T-cell (primary cell): ENCODE results near the gene KCNQ5. TPM values are rescaled to one million over a fixed set of nuclear protein-coding genes. Genes with fewer than 3 reads are reported as not detected.

Source experiments
- ATAC-seq, 4 experiments: fragments of 200-7000 bp in 3 of 4; fragments of 150-1000 bp in 1 of 4; cut with Tn5 transposase; replicated peaks in 1 of 4; 1 replicate in 3 of 4; 2 replicates in 1 of 4; pipeline ENCODE4 v1.10.0; 2021; ENCODE audit warnings: moderate library complexity in 3 of 4, mild to moderate bottlenecking in 2 of 4, moderate number of reproducible peaks in 1 of 4
- CTCF ChIA-PET, 2 donors: fragments of 300-600 bp; sonication (Branson Sonifier 250); formaldehyde crosslinking; loops; one replicate each; lab custom pipeline; 2022; ENCODE audit warnings: antibody characterized with exemption in 2 of 2; lab: Charles Lee
- POLR2A ChIA-PET, 2 donors: fragments of 300-600 bp; sonication (Branson Sonifier 250); formaldehyde crosslinking; loops; one replicate each; lab custom pipeline; 2022; ENCODE audit warnings: antibody characterized with exemption in 2 of 2; lab: Charles Lee
- DNase-seq, 35 experiments: peaks; one replicate each; pipeline versions ENCODE4 v3.0.0 to v3.0.0-alpha.2; 2013 to 2023
- H3K27ac ChIP-seq: one replicate; pipeline ENCODE4 v1.5.1; 2013; ENCODE audit warnings: low read length
- H3K27me3 ChIP-seq, 2 experiments: replicated peaks in 1 of 2; 1 replicate in 1 of 2; 2 replicates in 1 of 2; pipeline versions ENCODE4 v1.6.1 to v1.7.0; 2013; ENCODE audit warnings: low read length in 1 of 2, mixed read lengths in 1 of 2; ENCODE audit not compliant: control insufficient read depth in 2 of 2, insufficient read depth in 2 of 2; ENCODE audit errors: extremely low read depth in 1 of 2
- H3K36me3 ChIP-seq, 2 donors: 1 replicate in 1 of 2; 2 replicates in 1 of 2; pipeline versions ENCODE4 v1.6.1 to v1.7.0; 2013; ENCODE audit warnings: low read length in 1 of 2; ENCODE audit not compliant: control insufficient read depth in 2 of 2, insufficient read depth in 1 of 2; ENCODE audit errors: extremely low read depth in 1 of 2
- H3K4me1 ChIP-seq, 2 experiments: 1 replicate in 1 of 2; 2 replicates in 1 of 2; pipeline versions ENCODE4 v1.6.1 to v1.7.0; 2013; ENCODE audit warnings: low read length in 2 of 2, mixed read lengths in 1 of 2; ENCODE audit not compliant: insufficient read depth in 2 of 2, control insufficient read depth in 1 of 2; ENCODE audit errors: extremely low read depth in 1 of 2
- H3K4me3 ChIP-seq, 2 donors: 1 replicate in 1 of 2; 2 replicates in 1 of 2; pipeline versions ENCODE4 v1.5.1 to v1.7.0; 2013; ENCODE audit warnings: mild to moderate bottlenecking in 2 of 2, low read length in 1 of 2, moderate library complexity in 1 of 2; ENCODE audit not compliant: control insufficient read depth in 1 of 2; ENCODE audit errors: extremely low read depth in 1 of 2
- H3K9me3 ChIP-seq: 2 replicates; pipeline ENCODE4 v1.7.0; 2013
- H3K27ac Mint-ChIP-seq, 2 donors: one replicate each; pipeline ENCODE4 v1.8.0; 2020 to 2021; ENCODE audit warnings: mild to moderate bottlenecking in 2 of 2, mixed read lengths in 2 of 2
- H3K27me3 Mint-ChIP-seq, 2 donors: one replicate each; pipeline ENCODE4 v1.8.0; 2021 to 2022; ENCODE audit warnings: mixed read lengths in 2 of 2
- H3K36me3 Mint-ChIP-seq: one replicate; pipeline ENCODE4 v1.8.0; 2021; ENCODE audit warnings: mixed read lengths
- H3K4me1 Mint-ChIP-seq, 3 donors: one replicate each; pipeline ENCODE4 v1.8.0; 2020 to 2022; ENCODE audit warnings: mixed read lengths in 3 of 3, mild to moderate bottlenecking in 1 of 3
- H3K4me3 Mint-ChIP-seq, 3 donors: one replicate each; pipeline ENCODE4 v1.8.0; 2020 to 2022; ENCODE audit warnings: mild to moderate bottlenecking in 3 of 3, mixed read lengths in 3 of 3, moderate library complexity in 3 of 3
- H3K9me3 Mint-ChIP-seq, 3 donors: one replicate each; pipeline ENCODE4 v1.8.0; 2020 to 2022; ENCODE audit warnings: mixed read lengths in 3 of 3
- WGBS: methylation state at CpG from one replicate; pipeline ENCODE4 v1.1.5; 2013; ENCODE audit warnings: missing lambda C conversion rate; ENCODE audit not compliant: insufficient coverage; 5-methylcytosine and 5-hydroxymethylcytosine counted together
- total RNA-seq, 35 experiments: library from RNA in 6 of 35; stranded (reverse) in 6 of 35; fragments of 120-200 nt in 1 of 35; gene quantifications; one replicate each; pipeline versions ENCODE4 v1.2.1 to v1.2.4 and lab custom pipeline; 2013 to 2026

KCNQ5 gene
- total RNA-seq, 5 donors from 2014 or later (not counting 1 experiment from before 2014, with no cell fraction given) = 3.5 to 5.3 (median 4.3) TPM

DNA sequence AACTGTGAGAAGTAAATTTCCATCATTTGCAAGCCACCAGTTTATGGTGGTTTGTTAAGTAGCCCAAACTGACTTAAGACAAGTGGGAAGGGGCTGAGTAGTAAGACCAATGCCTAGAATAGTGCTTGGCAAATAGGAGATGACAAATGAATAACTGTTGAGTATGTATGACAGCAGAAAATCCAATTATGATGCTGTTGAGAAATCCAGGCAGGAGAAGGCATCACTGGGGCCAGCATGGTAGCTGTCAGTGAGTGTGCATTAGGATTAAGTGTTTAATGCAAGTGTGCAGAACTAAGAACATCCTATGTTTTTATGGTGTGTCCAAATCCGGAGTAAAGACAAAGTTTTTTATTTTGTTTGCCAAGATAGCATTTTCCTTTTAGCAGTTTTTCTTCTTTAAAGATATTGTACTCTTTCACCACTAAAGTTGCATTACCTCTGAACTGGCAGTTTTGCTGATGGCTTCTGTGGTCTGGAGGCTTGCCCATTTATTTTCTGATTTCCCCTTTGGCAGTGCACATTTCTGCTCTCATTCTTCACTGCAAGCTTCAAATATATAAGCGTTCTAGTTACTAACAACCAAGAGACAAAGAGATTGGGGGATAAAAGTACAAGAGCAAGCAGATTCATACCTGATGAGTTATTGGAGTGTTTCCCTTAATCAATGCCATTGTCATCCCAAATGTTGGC, 289.7 kb downstream of the KCNQ5 start:
- no peaks in the 10 kb centered on the region for H3K36me3 Mint-ChIP-seq
- H3K27ac Mint-ChIP-seq = no peak overlapping the region

DNA sequence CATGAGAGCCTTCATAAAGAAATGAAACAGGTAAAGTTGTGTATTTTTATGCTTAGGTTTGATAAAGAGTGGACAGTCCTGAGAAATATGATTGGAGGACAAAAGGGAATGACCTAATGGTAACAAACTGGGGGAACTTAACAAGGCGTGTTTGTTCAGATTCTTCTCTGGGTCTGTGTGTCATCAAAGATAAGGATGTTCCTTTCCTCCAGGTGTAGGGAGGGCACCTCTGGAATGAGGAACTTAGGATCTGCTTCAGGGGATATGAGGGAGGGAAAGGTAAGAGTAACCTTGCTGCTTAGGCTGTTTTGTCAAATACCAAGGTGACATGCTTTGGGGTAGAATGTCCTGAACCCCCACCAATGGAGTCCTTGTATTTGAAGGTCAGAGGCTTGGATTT, 291.9 kb downstream of the KCNQ5 start:
- no peaks in the 10 kb centered on the region for H3K36me3 ChIP-seq
- Mint-ChIP-seq H3K4me1 (peaks cover 0 to 2% (median 2%) of the 10 kb centered on the region in 3 donors), H3K4me3 (no peak overlapping the region), H3K27ac (no peak overlapping the region), H3K36me3 (no peaks in the 10 kb centered on the region), H3K9me3 (no peaks in the 10 kb centered on the region), H3K27me3 (no peaks in the 10 kb centered on the region)
- no peak for DNase-seq
- H3K9me3 ChIP-seq = no peaks in the 10 kb centered on the region
- no peak for ATAC-seq
- POLR2A ChIA-PET = no interaction called here
- H3K27me3 ChIP-seq = no peaks in the 10 kb centered on the region
- CTCF ChIA-PET = no interaction called here
- no peak overlapping the region for H3K27ac ChIP-seq
- H3K4me1 ChIP-seq = no peaks in the 10 kb centered on the region
- H3K4me3 ChIP-seq = no peak overlapping the region
- 94% methylated on average over 1 of the region's 1 CpG for WGBS

More for the DNA sequence above, 289.7 kb downstream of the KCNQ5 start:
- Mint-ChIP-seq H3K4me3 (no peak overlapping the region), H3K27me3 (no peaks in the 10 kb centered on the region), H3K4me1 (peaks cover 0 to 2% (median 2%) of the 10 kb centered on the region in 3 donors), H3K9me3 (no peaks in the 10 kb centered on the region)
- H3K27ac ChIP-seq = no peak overlapping the region
- no peaks in the 10 kb centered on the region for H3K4me1 ChIP-seq
- CTCF ChIA-PET = no interaction called here
- no peaks in the 10 kb centered on the region for H3K36me3 ChIP-seq
- H3K9me3 ChIP-seq = no peaks in the 10 kb centered on the region
- no peaks in the 10 kb centered on the region for H3K27me3 ChIP-seq
- POLR2A ChIA-PET = no interaction called here
- H3K4me3 ChIP-seq = no peak overlapping the region
- no peak for DNase-seq
- WGBS = no CpG with 5 or more reads among the region's 2 CpGs
- ATAC-seq = no peak

DNA sequence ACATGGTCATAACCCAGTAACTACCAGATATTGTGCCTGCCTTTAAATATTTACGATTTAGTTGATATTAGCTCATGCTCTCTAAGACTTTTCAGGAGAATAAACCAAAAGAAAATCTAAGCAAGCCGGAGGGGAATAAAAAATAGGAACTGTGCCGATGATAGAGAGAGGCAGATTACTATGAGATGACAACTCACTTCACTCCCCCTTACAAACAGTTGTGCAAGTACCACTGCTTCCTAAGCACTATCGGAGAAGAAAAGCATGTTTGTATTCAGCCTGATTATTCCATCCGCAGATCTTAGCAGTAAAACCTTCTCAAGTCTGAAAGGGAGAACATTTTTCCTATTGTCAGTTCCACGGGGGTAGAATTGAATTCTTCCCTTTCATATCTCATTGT, 294.4 kb downstream of the KCNQ5 start:
- POLR2A ChIA-PET = no interaction called here
- DNase-seq (no peak), ATAC-seq (no peak)
- Histone ChIP-seq H3K27ac (no peak overlapping the region), H3K36me3 (no peaks in the 10 kb centered on the region), H3K4me1 (no peaks in the 10 kb centered on the region), H3K27me3 (no peaks in the 10 kb centered on the region), H3K4me3 (no peak overlapping the region), H3K9me3 (no peaks in the 10 kb centered on the region)
- CTCF ChIA-PET = no interaction called here
- Mint-ChIP-seq H3K4me1 (peaks cover 0 to 2% (median 2%) of the 10 kb centered on the region in 3 donors), H3K9me3 (no peaks in the 10 kb centered on the region), H3K4me3 (no peak overlapping the region), H3K27ac (no peak overlapping the region), H3K27me3 (no peaks in the 10 kb centered on the region), H3K36me3 (no peaks in the 10 kb centered on the region)
- no CpG with 5 or more reads among the region's 6 CpGs for WGBS

DNA sequence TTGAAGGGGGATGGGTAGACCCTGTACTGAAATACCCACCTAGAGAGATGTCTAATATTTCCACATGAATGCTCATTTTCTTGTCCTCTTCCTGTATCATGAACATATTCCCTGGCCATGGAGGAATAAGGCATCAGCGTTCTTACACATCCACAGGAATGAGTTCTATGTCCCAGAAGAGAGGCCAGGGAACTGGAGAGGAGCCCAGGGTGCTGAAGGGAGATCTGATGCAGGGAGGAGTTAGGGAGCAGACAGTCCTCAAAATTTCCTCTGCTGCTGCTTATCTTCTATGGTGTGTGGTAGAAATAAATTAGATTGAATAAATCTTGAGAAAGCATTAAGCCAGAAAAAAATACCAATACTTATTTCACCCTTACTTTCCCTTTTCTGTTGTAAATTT, 295.0 kb downstream of the KCNQ5 start:
- ATAC-seq = no peak
- WGBS = no CpG with 5 or more reads among the region's 1 CpG
- Histone ChIP-seq H3K36me3 (no peaks in the 10 kb centered on the region), H3K27me3 (no peaks in the 10 kb centered on the region), H3K9me3 (no peaks in the 10 kb centered on the region), H3K27ac (no peak overlapping the region), H3K4me3 (no peak overlapping the region), H3K4me1 (no peaks in the 10 kb centered on the region)
- no peak overlapping the region for H3K27ac Mint-ChIP-seq
- no peak for DNase-seq
- H3K36me3 Mint-ChIP-seq = no peaks in the 10 kb centered on the region
- H3K4me3 Mint-ChIP-seq = no peak overlapping the region
- H3K9me3 Mint-ChIP-seq = no peaks in the 10 kb centered on the region
- POLR2A ChIA-PET = no interaction called here
- H3K27me3 Mint-ChIP-seq = no peaks in the 10 kb centered on the region
- CTCF ChIA-PET = interaction anchor here in 1 of 2 donors (0.6 kb wide), 1 partner anchor 373 kb away, joined by 4 read pairs; no protein-coding TSS in a partner anchor
- no peaks in the 10 kb centered on the region for H3K4me1 Mint-ChIP-seq

- no CpG with 5 or more reads among the region's 1 CpG for WGBS
These were observed 300.5 kb downstream of the KCNQ5 start for GRCh38 chr6:72922401-72922800.

GRCh38 chr6:72925136-72925535, 303.3 kb downstream of the KCNQ5 start:
- H3K27me3 Mint-ChIP-seq = no peaks in the 10 kb centered on the region

More at GRCh38 chr6:72922401-72922800, 300.5 kb downstream of the KCNQ5 start:
- no peak overlapping the region for H3K4me3 Mint-ChIP-seq
- DNase-seq (no peak), ATAC-seq (no peak)
- POLR2A ChIA-PET = no interaction called here
- H3K4me1 ChIP-seq = no peaks in the 10 kb centered on the region
- H3K9me3 Mint-ChIP-seq = no peaks in the 10 kb centered on the region
- H3K27me3 Mint-ChIP-seq = no peaks in the 10 kb centered on the region
- H3K4me1 Mint-ChIP-seq = no peaks in the 10 kb centered on the region
- H3K4me3 ChIP-seq = no peak overlapping the region
- H3K27me3 ChIP-seq = no peaks in the 10 kb centered on the region
- H3K36me3 Mint-ChIP-seq = no peaks in the 10 kb centered on the region
- H3K36me3 ChIP-seq = no peaks in the 10 kb centered on the region
- H3K27ac Mint-ChIP-seq = no peak overlapping the region
- H3K27ac ChIP-seq = no peak overlapping the region
- H3K9me3 ChIP-seq = no peaks in the 10 kb centered on the region
- CTCF ChIA-PET = no interaction called here

More at GRCh38 chr6:72925136-72925535, 303.3 kb downstream of the KCNQ5 start:
- POLR2A ChIA-PET = no interaction called here
- Mint-ChIP-seq H3K4me1 (no peaks in the 10 kb centered on the region), H3K27ac (no peak overlapping the region), H3K9me3 (no peaks in the 10 kb centered on the region), H3K4me3 (no peak overlapping the region), H3K36me3 (no peaks in the 10 kb centered on the region)
- Histone ChIP-seq H3K4me3 (no peak overlapping the region), H3K27me3 (no peaks in the 10 kb centered on the region), H3K9me3 (no peaks in the 10 kb centered on the region), H3K36me3 (no peaks in the 10 kb centered on the region), H3K27ac (no peak overlapping the region), H3K4me1 (no peaks in the 10 kb centered on the region)
- no peak for ATAC-seq
- DNase-seq = no peak
- CTCF ChIA-PET = no interaction called here
